Heart left ventricle (tissue), 13 donors: ENCODE data around the gene SLC12A3.

Experiments used
- POLR2A ChIP-seq, 2 donors: fragments of 450-650 bp; IDR thresholded peaks; one replicate each; pipeline ENCODE4 v1.6.1; 2017; ENCODE audit warnings: antibody characterized with exemption in 2 of 2, mild to moderate bottlenecking in 2 of 2, moderate library complexity in 2 of 2
- TF ChIP-seq, protein P1 (sequence below), 12 donors: fragments of 200-600 bp; sonication (generic) in 4 of 12; IDR thresholded peaks; one replicate each; pipeline versions ENCODE4 v1.5.0 to v1.8.0; 2018 to 2022; ENCODE audit warnings: antibody characterized with exemption in 12 of 12, mild to moderate bottlenecking in 5 of 12
- donor health status: ischemic (EF 13 %, LVEDD 7.1; RV severe dilation, severe dysfunction).
- donor health status: DM: no; HTN: yes; CAD: no.
- donor health status: DM: no; HTN: no; CAD: no.
- donor health status: ischemic (EF 25% LVEDD 6.9; RV normal size, moderate dysfunction).
- donor health status: ischemic (EF 25% LVEDD 5.7; RV mildly dilated, moderate dysfunction).
- donor health status: ischemic (EF 35%, LVEDD 5.7; RV mildly dilated, moderate dysfunction).
- donor health status: nonischemic (EF 11% LVEDD 7.7; RV severe dilation, severe dysfunction).
- donor health status: DM: yes; HTN: yes; CAD: no.
- donor health status: PGD.
- donor health status: ischemic (EF 29% LVEDD 5.4; RV normal size, mild dysfunction).
- donor health status: nonischemic (EF 23%, LVEDD 6.1; RV moderate dilation, normal function).

- TF ChIP-seq, protein P1, sequence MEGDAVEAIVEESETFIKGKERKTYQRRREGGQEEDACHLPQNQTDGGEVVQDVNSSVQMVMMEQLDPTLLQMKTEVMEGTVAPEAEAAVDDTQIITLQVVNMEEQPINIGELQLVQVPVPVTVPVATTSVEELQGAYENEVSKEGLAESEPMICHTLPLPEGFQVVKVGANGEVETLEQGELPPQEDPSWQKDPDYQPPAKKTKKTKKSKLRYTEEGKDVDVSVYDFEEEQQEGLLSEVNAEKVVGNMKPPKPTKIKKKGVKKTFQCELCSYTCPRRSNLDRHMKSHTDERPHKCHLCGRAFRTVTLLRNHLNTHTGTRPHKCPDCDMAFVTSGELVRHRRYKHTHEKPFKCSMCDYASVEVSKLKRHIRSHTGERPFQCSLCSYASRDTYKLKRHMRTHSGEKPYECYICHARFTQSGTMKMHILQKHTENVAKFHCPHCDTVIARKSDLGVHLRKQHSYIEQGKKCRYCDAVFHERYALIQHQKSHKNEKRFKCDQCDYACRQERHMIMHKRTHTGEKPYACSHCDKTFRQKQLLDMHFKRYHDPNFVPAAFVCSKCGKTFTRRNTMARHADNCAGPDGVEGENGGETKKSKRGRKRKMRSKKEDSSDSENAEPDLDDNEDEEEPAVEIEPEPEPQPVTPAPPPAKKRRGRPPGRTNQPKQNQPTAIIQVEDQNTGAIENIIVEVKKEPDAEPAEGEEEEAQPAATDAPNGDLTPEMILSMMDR (IDR thresholded peaks at IDR 0.05), result no peak
- no peak for TF ChIP-seq POLR2A (IDR thresholded peaks at IDR 0.05)
Measured at GRCh38 chr16:56817056-56817455, 48.0 kb upstream of the SLC12A3 start.
